Activated T-helper 17 cell treated with anti-CD3 and anti-CD28 coated beads, Interleukin-2, amount 50 U/mL, for 72 hours (primary cell): ENCODE measurements around the gene ACTN1. TPM values are rescaled to one million over a fixed set of nuclear protein-coding genes. Genes with fewer than 3 reads are reported as not detected.
"Not testable (repeated sequence)": the region's sequence is repeated elsewhere in the genome, so short reads cannot be mapped to it uniquely, and the experiment has no call there.

ENCODE experiments used
- ATAC-seq: fragments of 150-1000 bp; cut with Tn5 transposase; replicated peaks from 2 replicates; pipeline ENCODE4 v1.10.0; 2021; ENCODE audit warnings: mild to moderate bottlenecking, moderate library complexity
- H3K27ac Mint-ChIP-seq: one replicate; pipeline ENCODE4 v1.8.0; 2022; ENCODE audit warnings: mixed read lengths
- H3K27me3 Mint-ChIP-seq: one replicate; pipeline ENCODE4 v1.8.0; 2022; ENCODE audit warnings: mixed read lengths
- H3K36me3 Mint-ChIP-seq: one replicate; pipeline ENCODE4 v1.8.0; 2022; ENCODE audit warnings: low read depth, mild to moderate bottlenecking, mixed read lengths
- H3K4me1 Mint-ChIP-seq: one replicate; pipeline ENCODE4 v1.8.0; 2022; ENCODE audit warnings: mixed read lengths
- H3K4me3 Mint-ChIP-seq: one replicate; pipeline ENCODE4 v1.8.0; 2022; ENCODE audit warnings: mild to moderate bottlenecking, mixed read lengths
- H3K9me3 Mint-ChIP-seq: one replicate; pipeline ENCODE4 v1.8.0; 2022; ENCODE audit warnings: mixed read lengths
- total RNA-seq, 2 donors: library from RNA; stranded (reverse); gene quantifications; one replicate each; pipeline ENCODE4 v1.2.3, GENCODE V29; 2022

The ACTN1 gene
- total RNA-seq, 2 donors from 2014 or later, result 38.3 to 54.1 TPM

- H3K27ac Mint-ChIP-seq, result peak overlapping the region; percentile 71
- H3K27me3 Mint-ChIP-seq, result peaks cover 4% of the 10 kb centered on the region
- peaks cover 3% of the 10 kb centered on the region for H3K9me3 Mint-ChIP-seq
- ATAC-seq, result peak; percentile 28
- H3K36me3 Mint-ChIP-seq, result peaks cover 5% of the 10 kb centered on the region
- peak overlapping the region; percentile 83 for H3K4me3 Mint-ChIP-seq
- peaks cover 24% of the 10 kb centered on the region for H3K4me1 Mint-ChIP-seq
Observed at GRCh38 chr14:68978172-68978911, 760 bp downstream of the ACTN1 start.

- H3K27me3 Mint-ChIP-seq, result peaks cover 4% of the 10 kb centered on the region
- H3K36me3 Mint-ChIP-seq, result peaks cover 5% of the 10 kb centered on the region
- ATAC-seq, result peak; percentile 52
- H3K27ac Mint-ChIP-seq, result peak overlapping the region; percentile 71
- H3K9me3 Mint-ChIP-seq, result peaks cover 3% of the 10 kb centered on the region
- peaks cover 24% of the 10 kb centered on the region for H3K4me1 Mint-ChIP-seq
- H3K4me3 Mint-ChIP-seq, result peak overlapping the region; percentile 83
Observed at GRCh38 chr14:68977718-68978171, 1.4 kb downstream of the ACTN1 start.

GRCh38 chr14:68977180-68977717 is 1.9 kb downstream of the ACTN1 start:
- peaks cover 4% of the 10 kb centered on the region for H3K27me3 Mint-ChIP-seq
- peak overlapping the region; percentile 71 for H3K27ac Mint-ChIP-seq
- H3K4me3 Mint-ChIP-seq, result peak overlapping the region; percentile 83
- ATAC-seq, result peak; percentile 47
- peaks cover 5% of the 10 kb centered on the region for H3K36me3 Mint-ChIP-seq
- H3K9me3 Mint-ChIP-seq, result peaks cover 3% of the 10 kb centered on the region
- peaks cover 26% of the 10 kb centered on the region for H3K4me1 Mint-ChIP-seq

GRCh38 chr14:68976160-68977067 is 2.7 kb downstream of the ACTN1 start:
- H3K4me1 Mint-ChIP-seq, result peaks cover 33% of the 10 kb centered on the region
- no peak overlapping the region for H3K27ac Mint-ChIP-seq
- H3K36me3 Mint-ChIP-seq, result peaks cover 5% of the 10 kb centered on the region
- peaks cover 4% of the 10 kb centered on the region for H3K27me3 Mint-ChIP-seq
- H3K4me3 Mint-ChIP-seq, result peak overlapping the region; percentile 83
- ATAC-seq, result no peak
- peaks cover 3% of the 10 kb centered on the region for H3K9me3 Mint-ChIP-seq

GRCh38 chr14:68975667-68976066 is 3.4 kb downstream of the ACTN1 start:
- Mint-ChIP-seq H3K4me3 (peak overlapping the region; percentile 83), H3K9me3 (peaks cover 3% of the 10 kb centered on the region), H3K36me3 (peaks cover 5% of the 10 kb centered on the region), H3K27ac (no peak overlapping the region), H3K4me1 (peaks cover 40% of the 10 kb centered on the region), H3K27me3 (peaks cover 4% of the 10 kb centered on the region)
- ATAC-seq, result no peak

- Mint-ChIP-seq H3K27me3 (no peaks in the 10 kb centered on the region), H3K27ac (no peak overlapping the region), H3K4me3 (no peak overlapping the region), H3K4me1 (peaks cover 44% of the 10 kb centered on the region), H3K36me3 (peaks cover 5% of the 10 kb centered on the region), H3K9me3 (peaks cover 3% of the 10 kb centered on the region)
- no peak for ATAC-seq
Observed at GRCh38 chr14:68974759-68975347, 4.2 kb downstream of the ACTN1 start.

- H3K4me1 Mint-ChIP-seq, result peaks cover 46% of the 10 kb centered on the region
- peaks cover 3% of the 10 kb centered on the region for H3K9me3 Mint-ChIP-seq
- ATAC-seq, result no peak
- peaks cover 5% of the 10 kb centered on the region for H3K36me3 Mint-ChIP-seq
- H3K27me3 Mint-ChIP-seq, result no peaks in the 10 kb centered on the region
- no peak overlapping the region for H3K27ac Mint-ChIP-seq
- no peak overlapping the region for H3K4me3 Mint-ChIP-seq
Observed at GRCh38 chr14:68973639-68974038, 5.5 kb downstream of the ACTN1 start.

GRCh38 chr14:68973219-68973565 is 5.9 kb downstream of the ACTN1 start:
- not testable (repeated sequence) for H3K27me3 Mint-ChIP-seq, H3K27ac Mint-ChIP-seq, ATAC-seq, H3K9me3 Mint-ChIP-seq, H3K4me3 Mint-ChIP-seq, H3K36me3 Mint-ChIP-seq
- peaks cover 50% of the 10 kb centered on the region for H3K4me1 Mint-ChIP-seq

GRCh38 chr14:68972507-68973218 is 6.4 kb downstream of the ACTN1 start:
- Mint-ChIP-seq H3K9me3 (peaks cover 3% of the 10 kb centered on the region), H3K4me3 (no peak overlapping the region), H3K36me3 (peaks cover 5% of the 10 kb centered on the region), H3K27me3 (no peaks in the 10 kb centered on the region), H3K4me1 (peaks cover 55% of the 10 kb centered on the region), H3K27ac (no peak overlapping the region)
- ATAC-seq, result no peak

GRCh38 chr14:68971411-68972035 is 7.6 kb downstream of the ACTN1 start:
- H3K9me3 Mint-ChIP-seq, result peaks cover 3% of the 10 kb centered on the region
- ATAC-seq, result no peak
- H3K4me1 Mint-ChIP-seq, result peaks cover 53% of the 10 kb centered on the region
- peak overlapping the region; percentile 38 for H3K27ac Mint-ChIP-seq
- H3K36me3 Mint-ChIP-seq, result no peaks in the 10 kb centered on the region
- H3K27me3 Mint-ChIP-seq, result no peaks in the 10 kb centered on the region
- peak overlapping the region; percentile 65 for H3K4me3 Mint-ChIP-seq

GRCh38 chr14:68970736-68971135 is 8.4 kb downstream of the ACTN1 start:
- H3K4me1 Mint-ChIP-seq, result peaks cover 47% of the 10 kb centered on the region
- peak overlapping the region; percentile 92 for H3K27ac Mint-ChIP-seq
- no peaks in the 10 kb centered on the region for H3K27me3 Mint-ChIP-seq
- peak overlapping the region; percentile 65 for H3K4me3 Mint-ChIP-seq
- H3K9me3 Mint-ChIP-seq, result peaks cover 3% of the 10 kb centered on the region
- no peaks in the 10 kb centered on the region for H3K36me3 Mint-ChIP-seq
- no peak for ATAC-seq

- ATAC-seq, result peak; percentile 36
- H3K9me3 Mint-ChIP-seq, result peaks cover 3% of the 10 kb centered on the region
- peaks cover 43% of the 10 kb centered on the region for H3K4me1 Mint-ChIP-seq
- H3K27ac Mint-ChIP-seq, result peak overlapping the region; percentile 92
- no peaks in the 10 kb centered on the region for H3K27me3 Mint-ChIP-seq
- H3K36me3 Mint-ChIP-seq, result no peaks in the 10 kb centered on the region
- H3K4me3 Mint-ChIP-seq, result peak overlapping the region; percentile 65
Observed at GRCh38 chr14:68970038-68970612, 9.0 kb downstream of the ACTN1 start.
